Activated naive CD8-positive, alpha-beta T cell treated with anti-CD3 and anti-CD28 coated beads for 36 hours (primary cell): ENCODE measurements around the gene NUDCD3. TPM values are rescaled to one million over a fixed set of nuclear protein-coding genes. Genes with fewer than 3 reads are reported as not detected.

Experiments
- DNase-seq: peaks from one replicate; pipeline ENCODE4 v3.0.0; 2021
- H3K27ac Mint-ChIP-seq: one replicate; pipeline ENCODE4 v1.8.0; 2022; ENCODE audit warnings: mild to moderate bottlenecking, moderate library complexity, mixed read lengths
- H3K27me3 Mint-ChIP-seq: one replicate; pipeline ENCODE4 v1.8.0; 2022; ENCODE audit warnings: mild to moderate bottlenecking, mixed read lengths
- H3K36me3 Mint-ChIP-seq: one replicate; pipeline ENCODE4 v1.8.0; 2021; ENCODE audit warnings: mild to moderate bottlenecking, mixed read lengths
- H3K4me1 Mint-ChIP-seq: one replicate; pipeline ENCODE4 v1.8.0; 2021; ENCODE audit warnings: mixed read lengths
- H3K4me3 Mint-ChIP-seq: one replicate; pipeline ENCODE4 v1.8.0; 2022; ENCODE audit warnings: mild to moderate bottlenecking, moderate library complexity, mixed read lengths
- H3K9me3 Mint-ChIP-seq: one replicate; pipeline ENCODE4 v1.8.0; 2022; ENCODE audit warnings: mixed read lengths
- total RNA-seq, 2 experiments: library from RNA; stranded (reverse); gene quantifications; one replicate each; pipeline ENCODE4 v1.2.3, GENCODE V29; 2021

NUDCD3 gene
- total RNA-seq, 2 experiments from 2014 or later: 94.9 to 96.9 TPM

DNA sequence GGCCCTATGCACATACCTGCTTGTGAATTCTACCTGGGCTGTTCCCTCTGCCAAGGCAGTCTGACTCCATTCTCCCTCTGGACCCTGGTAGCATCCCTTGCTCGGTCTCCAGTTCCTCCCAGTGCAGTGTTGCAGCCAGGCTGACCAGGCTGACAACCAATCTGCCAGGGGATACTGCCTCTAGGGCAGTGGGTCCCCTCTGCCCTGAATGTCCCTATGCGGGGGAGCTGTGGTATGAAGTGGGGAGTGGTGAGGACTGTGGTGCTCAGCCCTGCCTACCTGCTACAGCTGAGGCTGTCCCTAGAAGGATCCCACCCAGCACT, 117.1 kb downstream of the NUDCD3 start:
- Mint-ChIP-seq H3K9me3 (peaks cover 4% of the 10 kb centered on the region), H3K4me3 (no peak overlapping the region), H3K36me3 (no peaks in the 10 kb centered on the region), H3K4me1 (peaks cover 6% of the 10 kb centered on the region), H3K27me3 (peaks cover 18% of the 10 kb centered on the region), H3K27ac (no peak overlapping the region)
- no peak for DNase-seq

- no peak overlapping the region for H3K27ac Mint-ChIP-seq
- H3K27me3 Mint-ChIP-seq: peaks cover 22% of the 10 kb centered on the region
- no peak for DNase-seq
- H3K4me1 Mint-ChIP-seq: peaks cover 6% of the 10 kb centered on the region
- no peak overlapping the region for H3K4me3 Mint-ChIP-seq
- no peaks in the 10 kb centered on the region for H3K36me3 Mint-ChIP-seq
- H3K9me3 Mint-ChIP-seq: peaks cover 4% of the 10 kb centered on the region
These were observed 117.7 kb downstream of the NUDCD3 start for GRCh38 chr7:44372560-44373417.

GRCh38 chr7:44368885-44369284, 121.6 kb downstream of the NUDCD3 start:
- Mint-ChIP-seq H3K27ac (no peak overlapping the region), H3K36me3 (no peaks in the 10 kb centered on the region), H3K4me1 (peaks cover 6% of the 10 kb centered on the region), H3K9me3 (peaks cover 4% of the 10 kb centered on the region), H3K27me3 (peaks cover 24% of the 10 kb centered on the region), H3K4me3 (no peak overlapping the region)
- DNase-seq: no peak

DNA sequence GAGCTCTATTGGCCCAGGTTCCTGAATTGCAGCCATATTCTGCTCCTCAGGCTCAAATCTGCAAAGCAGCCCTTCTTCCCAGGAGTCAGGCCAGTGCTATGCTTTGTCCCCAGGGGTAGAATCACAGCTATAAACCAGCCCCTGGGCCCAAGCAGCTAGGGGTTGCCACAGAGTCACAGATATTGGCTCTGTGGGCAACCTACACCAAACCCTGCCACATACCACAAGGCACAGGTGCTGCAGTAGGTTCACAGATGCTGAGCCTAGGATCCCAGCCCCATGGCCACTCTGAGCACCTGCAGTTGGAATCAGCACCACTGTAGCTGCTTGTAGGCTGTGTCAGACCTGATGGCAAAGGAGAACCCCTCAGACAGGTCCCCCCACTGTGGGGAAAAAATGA, 122.0 kb downstream of the NUDCD3 start:
- peaks cover 4% of the 10 kb centered on the region for H3K9me3 Mint-ChIP-seq
- DNase-seq: no peak

DNA sequence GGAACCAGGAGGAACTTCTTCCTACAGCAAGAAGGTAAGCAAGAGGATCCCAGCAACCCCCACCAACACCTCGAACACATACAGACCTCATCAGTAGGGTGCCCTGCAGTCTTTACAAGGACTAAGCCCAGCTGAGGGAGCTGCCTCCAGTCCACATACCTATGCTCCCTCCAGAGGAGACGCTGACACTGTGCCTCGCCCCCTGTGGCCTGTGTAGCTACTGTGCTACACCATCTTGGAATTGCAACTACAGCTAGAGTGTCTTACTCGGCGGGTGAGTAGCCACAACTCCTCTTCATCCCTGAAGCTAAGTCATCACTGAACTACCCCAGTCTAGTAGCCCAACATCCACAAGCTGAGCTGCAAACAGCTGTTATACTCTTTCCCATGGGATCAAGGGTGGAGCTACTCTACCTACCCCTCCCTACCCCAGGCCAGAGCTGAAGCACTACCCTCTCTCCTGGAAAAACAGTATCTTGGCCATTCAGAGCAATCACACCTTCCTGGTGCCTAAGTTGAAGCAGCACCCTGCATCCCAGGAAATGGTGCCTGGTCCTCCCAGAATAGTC, 122.9 kb downstream of the NUDCD3 start:
- H3K27me3 Mint-ChIP-seq: peaks cover 25% of the 10 kb centered on the region
- no peak for DNase-seq
- H3K36me3 Mint-ChIP-seq: no peaks in the 10 kb centered on the region
- H3K4me3 Mint-ChIP-seq: no peak overlapping the region
- peaks cover 6% of the 10 kb centered on the region for H3K4me1 Mint-ChIP-seq
- no peak overlapping the region for H3K27ac Mint-ChIP-seq
- peaks cover 4% of the 10 kb centered on the region for H3K9me3 Mint-ChIP-seq

More for the DNA sequence above, 122.0 kb downstream of the NUDCD3 start:
- no peak overlapping the region for H3K27ac Mint-ChIP-seq
- no peak overlapping the region for H3K4me3 Mint-ChIP-seq
- H3K36me3 Mint-ChIP-seq: no peaks in the 10 kb centered on the region
- peaks cover 6% of the 10 kb centered on the region for H3K4me1 Mint-ChIP-seq
- peaks cover 24% of the 10 kb centered on the region for H3K27me3 Mint-ChIP-seq

- H3K36me3 Mint-ChIP-seq: no peaks in the 10 kb centered on the region
- peaks cover 4% of the 10 kb centered on the region for H3K9me3 Mint-ChIP-seq
- H3K4me3 Mint-ChIP-seq: no peak overlapping the region
- DNase-seq: no peak
- peaks cover 29% of the 10 kb centered on the region for H3K27me3 Mint-ChIP-seq
- no peak overlapping the region for H3K27ac Mint-ChIP-seq
- H3K4me1 Mint-ChIP-seq: peaks cover 6% of the 10 kb centered on the region
These were observed 123.5 kb downstream of the NUDCD3 start for GRCh38 chr7:44366986-44367385.

DNA sequence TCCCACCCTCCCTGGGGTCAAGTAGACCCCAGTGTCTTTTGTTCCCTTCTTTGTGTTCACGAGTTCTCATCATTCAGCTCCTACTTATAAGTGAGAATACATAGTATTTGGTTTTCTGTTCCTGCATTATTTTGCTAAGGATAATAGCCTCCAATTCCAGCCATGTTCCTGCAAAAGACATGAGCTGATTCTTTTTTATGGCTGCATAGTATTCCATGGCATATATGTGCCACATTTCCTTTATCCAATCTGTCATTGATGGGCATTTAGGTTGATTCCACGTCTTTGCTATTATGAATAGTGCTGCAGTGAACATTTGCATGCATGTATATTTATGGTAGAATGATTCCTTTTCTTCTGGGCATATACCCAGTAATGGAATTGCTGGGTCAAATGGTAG, 136.8 kb downstream of the NUDCD3 start:
- peaks cover 39% of the 10 kb centered on the region for H3K27me3 Mint-ChIP-seq
- no peak overlapping the region for H3K27ac Mint-ChIP-seq
- no peak overlapping the region for H3K4me3 Mint-ChIP-seq
- no peaks in the 10 kb centered on the region for H3K36me3 Mint-ChIP-seq
- no peaks in the 10 kb centered on the region for H3K4me1 Mint-ChIP-seq
- peaks cover 18% of the 10 kb centered on the region for H3K9me3 Mint-ChIP-seq
- DNase-seq: no peak

- no peak for DNase-seq
- Mint-ChIP-seq H3K27ac (no peak overlapping the region), H3K4me1 (no peaks in the 10 kb centered on the region), H3K27me3 (peaks cover 21% of the 10 kb centered on the region), H3K36me3 (no peaks in the 10 kb centered on the region), H3K9me3 (peaks cover 12% of the 10 kb centered on the region), H3K4me3 (no peak overlapping the region)
These were observed 141.3 kb downstream of the NUDCD3 start for GRCh38 chr7:44348851-44349781.

- DNase-seq: peak; percentile 6
- no peaks in the 10 kb centered on the region for H3K4me1 Mint-ChIP-seq
- no peaks in the 10 kb centered on the region for H3K36me3 Mint-ChIP-seq
- H3K4me3 Mint-ChIP-seq: no peak overlapping the region
- no peak overlapping the region for H3K27ac Mint-ChIP-seq
- peaks cover 18% of the 10 kb centered on the region for H3K27me3 Mint-ChIP-seq
- H3K9me3 Mint-ChIP-seq: peaks cover 10% of the 10 kb centered on the region
These were observed 142.2 kb downstream of the NUDCD3 start for GRCh38 chr7:44348300-44348699.

GRCh38 chr7:44347546-44348114, 142.8 kb downstream of the NUDCD3 start:
- H3K4me1 Mint-ChIP-seq: no peaks in the 10 kb centered on the region
- peaks cover 18% of the 10 kb centered on the region for H3K27me3 Mint-ChIP-seq
- H3K9me3 Mint-ChIP-seq: peaks cover 10% of the 10 kb centered on the region
- no peak overlapping the region for H3K4me3 Mint-ChIP-seq
- no peaks in the 10 kb centered on the region for H3K36me3 Mint-ChIP-seq
- no peak for DNase-seq
- H3K27ac Mint-ChIP-seq: no peak overlapping the region

DNA sequence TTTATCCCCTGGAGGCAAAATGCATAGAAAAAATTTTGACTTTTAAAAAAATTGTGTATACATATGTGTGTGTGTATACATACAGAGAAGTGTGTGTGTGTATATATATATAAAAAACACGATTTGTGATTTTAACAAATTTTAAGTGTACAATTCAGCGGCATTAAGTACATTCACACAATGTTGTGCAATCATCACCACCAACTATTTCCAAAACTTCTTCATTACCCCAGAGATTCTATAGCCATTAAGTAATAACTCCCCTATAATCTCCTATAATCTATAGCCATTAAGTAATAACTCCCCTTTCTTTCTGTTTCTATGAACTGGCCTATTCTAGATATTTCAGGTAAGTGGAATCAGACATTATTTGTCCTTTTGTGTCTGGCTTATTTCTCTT, 144.4 kb downstream of the NUDCD3 start:
- no peak for DNase-seq
- H3K27ac Mint-ChIP-seq: no peak overlapping the region
- peaks cover 18% of the 10 kb centered on the region for H3K27me3 Mint-ChIP-seq
- no peaks in the 10 kb centered on the region for H3K4me1 Mint-ChIP-seq
- H3K36me3 Mint-ChIP-seq: no peaks in the 10 kb centered on the region
- peaks cover 10% of the 10 kb centered on the region for H3K9me3 Mint-ChIP-seq
- no peak overlapping the region for H3K4me3 Mint-ChIP-seq

DNA sequence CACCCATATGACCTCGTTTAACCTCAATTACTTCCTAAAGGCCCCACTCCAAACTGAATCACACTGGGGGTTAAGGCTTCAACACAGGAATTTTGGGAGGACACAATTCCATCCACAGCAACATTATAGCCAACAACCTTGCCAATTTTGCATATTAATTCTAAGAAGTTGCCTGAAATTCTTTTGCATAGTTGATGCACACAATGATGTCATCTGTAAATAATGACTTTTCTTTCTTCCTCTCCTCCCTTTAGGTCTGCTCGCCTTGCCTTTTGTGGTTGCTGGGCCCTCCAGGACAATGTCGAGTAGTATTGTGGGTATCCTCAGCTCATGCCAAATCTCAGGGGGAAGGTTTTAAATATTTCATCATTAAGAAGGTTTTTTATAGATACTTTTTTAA, 149.1 kb downstream of the NUDCD3 start:
- H3K4me1 Mint-ChIP-seq: no peaks in the 10 kb centered on the region
- H3K36me3 Mint-ChIP-seq: no peaks in the 10 kb centered on the region
- no peak overlapping the region for H3K27ac Mint-ChIP-seq
- no peak for DNase-seq
- H3K27me3 Mint-ChIP-seq: peaks cover 5% of the 10 kb centered on the region
- H3K9me3 Mint-ChIP-seq: peaks cover 10% of the 10 kb centered on the region
- no peak overlapping the region for H3K4me3 Mint-ChIP-seq

GRCh38 chr7:44338600-44338999, 151.9 kb downstream of the NUDCD3 start:
- no peak overlapping the region for H3K4me3 Mint-ChIP-seq
- no peaks in the 10 kb centered on the region for H3K36me3 Mint-ChIP-seq
- no peak overlapping the region for H3K27ac Mint-ChIP-seq
- peaks cover 3% of the 10 kb centered on the region for H3K27me3 Mint-ChIP-seq
- DNase-seq: no peak
- peaks cover 14% of the 10 kb centered on the region for H3K9me3 Mint-ChIP-seq
- H3K4me1 Mint-ChIP-seq: no peaks in the 10 kb centered on the region

DNA sequence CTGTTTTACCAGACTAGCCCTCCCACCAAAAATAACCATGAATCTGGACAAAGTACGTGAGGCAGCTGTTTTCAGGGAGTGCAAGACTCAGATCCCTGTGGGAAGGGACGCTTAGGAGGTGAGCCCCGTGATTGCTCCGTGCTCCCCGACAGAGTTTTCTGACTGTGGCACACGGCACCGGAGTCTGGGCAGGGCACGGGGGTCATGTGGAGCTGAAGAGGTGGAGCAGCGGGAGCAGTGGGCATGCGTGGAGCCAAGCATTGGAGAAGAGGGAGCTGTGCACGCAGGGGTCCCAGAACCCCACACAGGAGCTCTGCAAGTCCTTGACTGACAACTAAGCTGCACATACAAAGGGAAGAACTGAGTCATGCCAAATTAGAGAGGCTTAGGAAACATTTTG, 154.0 kb downstream of the NUDCD3 start:
- Mint-ChIP-seq H3K36me3 (no peaks in the 10 kb centered on the region), H3K9me3 (peaks cover 14% of the 10 kb centered on the region), H3K4me3 (no peak overlapping the region), H3K27me3 (peaks cover 3% of the 10 kb centered on the region), H3K4me1 (no peaks in the 10 kb centered on the region), H3K27ac (no peak overlapping the region)
- no peak for DNase-seq

DNA sequence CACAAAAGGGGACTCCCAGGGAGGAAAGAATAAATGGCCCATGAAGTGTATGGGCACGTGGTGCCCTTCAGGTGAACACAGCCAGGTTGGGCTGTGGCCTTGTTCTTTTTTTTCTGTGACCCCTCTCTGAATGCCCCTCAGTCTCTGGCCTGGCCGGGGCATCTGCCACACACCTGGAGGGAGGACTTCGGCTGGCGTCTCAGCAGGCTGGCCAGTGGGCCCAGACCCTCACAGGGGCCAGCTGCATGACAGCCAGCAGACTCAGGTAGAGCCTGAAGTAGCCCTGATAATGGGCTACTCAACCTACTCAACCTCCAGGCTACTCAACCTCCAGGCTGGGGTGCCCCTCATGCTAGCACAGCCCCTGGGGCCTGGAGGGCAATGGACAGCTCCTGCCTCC, 155.3 kb downstream of the NUDCD3 start:
- Mint-ChIP-seq H3K4me1 (no peaks in the 10 kb centered on the region), H3K9me3 (peaks cover 14% of the 10 kb centered on the region), H3K27ac (no peak overlapping the region), H3K4me3 (no peak overlapping the region), H3K27me3 (peaks cover 3% of the 10 kb centered on the region), H3K36me3 (no peaks in the 10 kb centered on the region)
- DNase-seq: no peak
